KBM-7 (cell line): ENCODE data around the gene MVB12B.

ENCODE experiments used
- DNase-seq: peaks from one replicate; pipeline ENCODE4 v3.0.0-alpha.2; 2015
- in situ Hi-C: fragments of 300-500 bp; cut with MboI; formaldehyde crosslinking; loops from 2 replicates; pipeline ENCODE4 v1.14.3; 2020; ENCODE audit warnings: low sequenced_read_pairs, low pct_unique_long_range_greater_than_20kb, mixed read lengths

MVB12B gene

DNA sequence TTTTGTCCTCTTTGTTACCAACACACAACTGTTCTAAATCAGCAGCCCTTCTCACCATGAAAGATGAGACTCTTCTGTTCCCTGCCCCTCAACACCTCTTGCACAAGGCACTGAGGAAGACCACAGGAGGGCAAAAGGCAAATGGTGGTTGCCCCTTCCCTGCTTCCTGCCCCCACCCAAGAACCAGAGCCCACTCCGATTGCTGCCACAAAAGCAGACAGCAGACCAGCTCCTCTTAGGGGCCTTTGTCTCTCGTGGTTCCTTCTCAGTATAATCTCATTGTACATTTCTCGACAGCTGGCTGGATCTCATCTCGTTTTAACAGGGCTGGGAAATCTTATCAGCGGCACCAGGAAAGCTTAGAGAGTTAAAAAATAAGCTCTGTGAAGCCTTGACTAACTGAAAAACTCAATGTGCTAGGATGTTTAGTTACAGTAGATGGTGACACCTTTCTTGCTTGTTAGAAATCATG is 1.1 kb downstream of the MVB12B start:
- in situ Hi-C loops = no loop called here
- DNase-seq = no peak

DNA sequence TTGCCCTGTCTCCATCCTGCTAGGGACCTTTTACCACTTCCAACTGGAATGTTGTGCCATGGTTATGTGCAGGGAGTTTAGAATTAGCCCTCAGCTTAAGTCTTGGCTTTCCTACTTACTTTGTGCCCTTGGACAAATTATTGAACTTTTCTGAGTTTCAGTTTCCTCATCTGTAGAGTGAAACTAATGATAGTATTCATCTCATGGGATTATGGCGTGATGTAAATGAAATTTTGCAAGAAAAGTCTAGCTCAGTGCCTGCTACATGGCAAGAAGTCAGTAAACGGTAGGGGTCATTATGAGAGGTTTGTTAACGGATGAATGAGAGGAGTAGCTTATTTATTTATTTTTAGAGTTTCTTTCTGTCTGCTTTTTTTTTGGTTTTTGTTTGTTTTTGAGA is 1.8 kb downstream of the MVB12B start:
- DNase-seq = no peak

DNA sequence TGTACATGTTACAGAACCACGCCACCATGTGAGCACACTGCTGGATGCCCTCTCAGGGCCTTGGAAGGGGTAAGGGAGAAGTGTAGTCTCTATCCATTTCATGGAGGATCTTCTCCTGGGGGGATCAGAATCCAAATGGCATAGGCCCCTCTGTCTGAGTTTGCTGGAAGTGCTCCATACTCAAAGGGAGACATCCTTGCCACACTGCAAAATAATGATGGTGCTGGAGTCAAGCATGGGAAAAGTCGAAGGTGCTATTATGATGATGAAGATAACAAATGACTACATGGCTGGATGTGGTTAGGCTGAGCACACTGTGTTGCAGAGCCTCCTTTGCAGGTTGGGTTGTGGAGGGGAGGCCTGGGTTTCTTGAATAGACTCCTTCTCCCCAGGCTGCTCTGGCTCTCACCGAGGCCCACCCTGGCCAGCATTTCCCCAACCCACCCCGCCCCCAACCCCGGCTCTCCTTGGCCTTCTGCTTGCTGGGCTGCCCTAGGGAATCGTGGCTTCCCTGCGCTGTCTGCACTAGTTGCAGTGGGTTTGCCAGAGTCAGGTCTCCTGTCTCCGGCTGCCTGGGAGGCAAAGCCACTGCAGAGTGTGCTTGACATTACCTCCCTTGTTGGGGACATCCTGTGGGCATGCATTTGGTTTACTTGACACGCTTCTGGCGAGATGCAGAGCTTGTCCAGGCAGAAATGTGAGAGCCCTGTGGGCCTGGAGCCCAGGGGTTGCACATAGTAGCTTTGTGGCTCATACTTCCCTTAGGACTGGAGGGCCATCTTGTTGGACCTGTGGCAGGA is 3.0 kb downstream of the MVB12B start:
- in situ Hi-C loops = no loop called here
- no peak for DNase-seq

More for the DNA sequence above, 1.8 kb downstream of the MVB12B start:
- in situ Hi-C loops = no loop called here

DNA sequence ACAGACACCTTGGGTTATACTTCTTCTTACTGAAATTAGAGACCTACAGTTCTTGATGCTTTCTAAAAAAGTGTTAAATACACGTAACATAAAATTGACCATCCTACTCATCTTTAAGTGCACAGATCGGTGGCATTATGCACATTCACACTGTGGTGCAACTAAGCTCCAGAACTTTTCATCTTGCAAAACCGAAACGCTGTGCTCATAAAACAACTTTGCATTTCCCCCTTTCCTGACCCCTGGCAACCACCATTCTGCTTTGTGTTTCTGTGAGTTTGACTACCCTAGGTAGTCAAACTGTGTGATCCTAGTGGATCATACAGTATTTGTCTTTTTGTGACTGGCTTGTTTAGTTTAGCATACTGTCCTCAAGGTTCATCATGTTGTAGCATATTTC is 3.9 kb downstream of the MVB12B start:
- no peak for DNase-seq
- in situ Hi-C loops = no loop called here

DNA sequence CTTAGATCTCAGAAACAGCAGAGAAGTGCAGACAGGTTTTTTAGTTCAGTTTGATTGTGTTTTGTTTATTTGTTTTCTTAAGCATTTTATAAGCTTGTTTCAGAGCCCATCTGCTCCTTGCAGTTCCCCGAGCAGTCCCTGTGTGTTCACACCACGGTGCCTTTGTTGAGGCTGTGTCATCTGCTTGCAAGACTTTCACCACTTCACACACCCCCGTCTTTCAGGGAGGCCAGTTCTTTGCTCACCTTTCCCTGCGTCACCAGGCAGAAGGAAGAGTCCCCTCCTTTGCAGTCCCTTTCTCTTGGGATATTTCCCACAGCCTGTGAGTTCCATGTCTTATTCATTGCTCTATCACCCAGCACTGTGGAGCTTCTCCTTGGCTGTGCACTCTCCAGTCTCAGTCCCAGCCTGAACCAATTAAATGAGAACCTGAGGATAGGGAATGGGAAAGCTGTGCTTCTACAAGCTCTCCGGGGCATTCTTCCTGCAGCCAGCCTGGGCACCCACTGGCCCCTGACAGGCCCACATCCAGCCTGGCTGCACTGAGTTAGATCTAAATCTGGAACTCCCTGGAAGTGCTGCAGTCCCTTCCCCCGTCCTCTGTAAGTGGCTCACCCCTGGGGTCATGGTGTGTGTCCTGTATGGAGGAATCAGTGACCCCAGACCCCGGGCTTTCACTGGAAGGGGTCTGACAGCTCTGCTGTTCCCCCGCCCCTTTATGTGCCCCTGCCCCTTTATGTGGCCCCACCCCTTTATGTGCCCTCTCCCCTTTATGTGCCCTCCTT is 5.5 kb downstream of the MVB12B start:
- DNase-seq = no peak
- in situ Hi-C loops = no loop called here

DNA sequence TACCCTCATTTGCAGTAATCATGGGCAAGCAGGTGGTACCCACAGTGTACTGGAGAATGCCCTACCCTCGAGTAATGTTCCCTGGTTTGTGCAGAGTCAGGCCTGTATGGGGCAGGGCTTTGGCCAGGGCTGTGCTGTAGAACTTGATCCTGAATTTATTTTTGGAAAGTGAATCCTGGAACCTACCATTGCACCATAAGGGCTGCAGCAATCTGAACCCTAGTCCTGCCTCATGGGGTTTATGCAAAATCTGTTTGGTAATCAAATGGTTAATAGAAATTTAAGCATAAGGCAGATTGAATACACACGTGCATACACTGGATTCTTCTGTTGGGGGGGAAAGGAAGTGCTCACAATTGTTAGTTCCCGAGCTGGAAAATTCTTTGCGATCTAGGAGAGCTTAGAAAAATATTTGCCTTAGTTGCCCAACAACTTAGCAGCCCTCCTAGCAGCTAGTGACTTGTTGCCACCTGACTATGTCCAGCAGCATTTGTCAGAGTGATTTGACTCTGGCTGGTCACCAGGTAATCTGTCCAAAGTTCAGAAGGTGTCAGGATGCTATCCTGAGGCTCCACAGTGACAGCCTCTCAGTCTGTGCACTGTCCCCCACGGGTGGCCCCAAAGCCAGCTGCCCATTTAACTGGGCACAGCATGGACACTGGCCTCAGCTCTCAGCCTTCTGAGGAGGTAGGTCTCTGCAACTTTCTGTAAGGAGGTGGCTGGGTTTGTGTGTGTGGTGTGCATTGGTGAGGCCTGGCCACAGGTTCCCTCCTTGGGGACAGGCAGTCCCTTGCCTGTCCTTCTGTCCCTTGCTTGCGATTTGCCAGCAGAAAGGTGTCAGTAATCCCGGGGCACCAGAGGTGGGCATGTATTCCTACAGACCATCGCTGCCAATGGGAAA is 8.3 kb downstream of the MVB12B start:
- DNase-seq = no peak
- in situ Hi-C loops = no loop called here

DNA sequence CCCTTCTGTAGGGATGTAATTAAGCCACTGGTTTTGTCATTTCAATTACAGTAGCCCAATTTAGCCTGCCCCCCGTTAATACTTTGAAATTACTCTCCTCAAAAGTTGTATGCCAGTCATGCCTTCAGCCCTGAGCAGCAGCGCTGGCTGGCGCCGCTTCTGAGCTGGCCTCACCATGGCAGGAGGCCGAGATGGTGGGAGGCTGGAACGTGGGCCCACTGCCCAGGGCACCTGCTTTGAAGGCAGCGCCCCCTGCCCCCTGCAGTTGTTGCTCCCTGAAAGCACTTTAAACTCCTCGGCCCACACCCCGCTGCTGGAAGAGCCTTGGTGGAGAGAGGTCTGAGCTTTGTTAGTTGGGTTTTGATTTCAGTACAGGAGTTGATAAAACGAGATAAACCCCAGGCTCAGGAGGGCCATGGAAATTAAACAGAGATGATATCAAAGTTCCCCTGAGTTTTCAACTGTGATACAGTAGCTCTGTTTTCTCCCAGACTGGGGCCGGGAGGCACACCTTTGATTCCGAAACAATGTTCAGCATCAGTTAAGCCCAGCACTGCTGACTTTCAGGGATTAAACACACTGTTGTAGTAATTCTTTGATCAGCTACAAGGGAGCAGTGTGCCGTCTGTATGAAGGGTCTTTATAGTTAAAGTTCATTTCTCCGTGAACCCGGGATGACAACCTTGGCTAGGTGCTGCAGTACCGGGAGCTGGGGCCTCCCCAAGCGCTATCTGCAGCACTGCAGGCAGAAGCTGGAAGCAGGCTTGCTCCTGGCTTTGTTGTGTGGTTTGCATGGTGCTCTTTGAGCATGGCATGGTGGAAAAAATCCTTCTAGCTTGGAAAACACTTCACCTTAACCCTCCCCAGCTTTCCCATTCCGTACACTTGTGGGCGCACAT is 9.5 kb downstream of the MVB12B start:
- in situ Hi-C loops = no loop called here
- DNase-seq = no peak

DNA sequence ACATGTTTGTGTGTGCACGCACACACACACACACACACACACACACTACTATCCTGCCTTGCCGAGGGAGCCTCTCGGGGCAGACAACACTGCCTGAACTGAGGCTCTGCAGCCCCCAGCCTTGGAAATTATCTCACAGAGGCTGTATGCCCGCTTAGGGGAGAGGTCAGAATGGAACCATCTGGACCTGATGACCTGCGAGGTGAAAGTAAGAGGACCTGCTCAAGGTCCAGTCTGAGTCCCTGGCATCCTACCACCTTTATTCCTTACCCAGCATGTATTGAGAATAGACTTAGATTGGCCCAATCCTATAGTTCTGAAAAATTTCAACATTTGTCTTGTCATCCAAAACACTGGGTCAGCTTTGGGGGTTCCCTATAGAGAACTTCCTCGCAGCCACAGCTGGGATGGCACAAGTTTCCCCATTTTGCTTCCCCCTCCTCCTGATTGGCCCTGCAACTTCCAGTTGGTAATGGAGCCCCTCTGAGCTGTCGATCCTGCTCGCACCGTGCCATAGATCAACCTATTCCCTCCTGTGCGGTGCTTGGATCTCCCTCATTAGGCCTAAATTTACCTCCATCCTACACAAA is 10.2 kb downstream of the MVB12B start:
- DNase-seq = no peak
- in situ Hi-C loops = no loop called here

DNA sequence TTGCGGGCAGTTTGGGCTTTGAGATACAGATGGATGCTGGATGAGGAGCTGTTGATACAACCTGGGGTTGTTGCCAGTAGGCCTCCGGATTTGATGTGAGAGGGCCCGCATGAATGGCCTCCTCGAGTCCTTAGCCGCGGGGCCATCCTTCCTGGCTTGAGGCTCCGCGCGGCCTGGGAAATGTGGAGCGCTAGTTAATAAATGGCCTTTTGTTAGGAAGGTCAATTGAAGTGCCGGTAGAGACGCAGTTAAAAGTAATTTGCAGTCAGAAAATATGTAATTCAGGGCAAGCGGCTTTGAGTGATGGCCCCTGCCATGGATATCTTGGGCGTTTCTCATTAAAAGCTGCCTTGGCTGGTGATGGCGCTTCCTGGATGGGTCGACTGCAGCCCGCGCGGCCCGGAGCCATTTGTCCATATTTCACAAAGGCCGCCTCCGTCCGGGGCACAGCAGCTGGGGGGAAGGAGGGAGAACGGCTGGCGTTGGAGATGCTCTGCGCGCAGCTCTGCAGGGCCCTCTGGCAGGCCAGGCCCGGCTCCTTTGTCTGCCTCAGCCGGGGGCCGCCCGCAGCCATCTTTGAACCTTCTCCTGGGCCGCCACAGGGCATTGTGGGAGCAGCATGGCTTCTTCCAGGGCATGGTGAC is 11.2 kb downstream of the MVB12B start:
- no peak for DNase-seq
- in situ Hi-C loops = no loop called here

DNA sequence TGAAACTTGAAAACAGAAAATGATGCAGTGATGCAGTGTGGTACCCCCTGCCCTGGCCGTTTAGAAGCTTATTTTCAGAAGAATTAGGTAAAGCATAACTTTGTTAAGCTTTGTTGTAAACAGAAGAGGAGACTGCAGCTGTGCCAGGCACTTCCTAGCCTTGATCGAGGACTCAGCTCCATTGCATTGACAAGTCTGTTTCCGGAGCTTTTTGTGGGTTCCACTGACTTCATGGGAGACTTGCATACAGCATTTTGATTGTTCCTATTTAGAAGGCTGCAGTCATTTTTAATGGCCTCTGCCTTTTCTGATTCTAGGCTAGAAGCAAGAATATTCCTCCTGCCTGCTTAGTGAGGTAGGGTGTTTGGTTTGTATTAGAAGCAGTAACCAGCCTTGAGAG is 12.3 kb downstream of the MVB12B start:
- in situ Hi-C loops = no loop called here
- DNase-seq = no peak

DNA sequence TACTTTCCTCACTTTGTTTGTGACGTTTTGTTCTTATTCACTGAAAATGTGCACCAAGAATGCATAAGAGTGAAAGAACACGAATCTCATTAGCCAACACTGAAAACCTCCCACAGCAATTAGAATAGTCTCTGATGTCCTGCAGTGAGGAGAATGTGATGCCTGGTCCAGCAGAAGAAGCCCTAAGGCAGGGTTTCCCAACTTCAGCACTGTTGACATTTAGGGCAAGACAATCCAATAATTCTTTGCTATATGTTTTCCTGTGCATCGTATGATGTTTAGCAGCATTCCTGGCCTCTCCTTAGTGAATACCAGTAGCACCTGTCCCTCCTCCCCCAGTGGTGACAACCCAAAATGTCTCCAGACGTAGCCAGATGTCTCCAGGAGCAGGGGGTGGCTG is 14.8 kb downstream of the MVB12B start:
- DNase-seq = no peak
- in situ Hi-C loops = no loop called here

DNA sequence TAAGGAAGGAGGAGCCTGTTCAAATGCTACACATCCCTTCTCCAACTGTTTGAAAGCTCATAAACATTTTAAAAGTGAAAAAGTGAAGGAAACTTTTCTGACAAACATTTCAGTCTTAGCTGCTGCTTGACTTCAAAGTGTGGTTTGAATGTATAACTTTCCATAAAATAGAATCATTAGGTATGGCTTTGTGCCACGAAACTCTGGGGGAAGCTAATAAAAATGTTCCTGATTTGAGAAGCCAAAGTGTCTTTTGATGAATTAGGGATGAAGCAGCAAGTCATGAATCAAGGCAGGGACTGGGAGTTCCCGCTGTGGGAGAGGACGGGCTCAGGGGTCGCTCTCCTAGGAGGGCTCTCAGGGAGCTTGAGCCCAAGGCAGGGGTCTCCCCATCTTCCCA is 15.3 kb downstream of the MVB12B start:
- in situ Hi-C loops = no loop called here
- no peak for DNase-seq

DNA sequence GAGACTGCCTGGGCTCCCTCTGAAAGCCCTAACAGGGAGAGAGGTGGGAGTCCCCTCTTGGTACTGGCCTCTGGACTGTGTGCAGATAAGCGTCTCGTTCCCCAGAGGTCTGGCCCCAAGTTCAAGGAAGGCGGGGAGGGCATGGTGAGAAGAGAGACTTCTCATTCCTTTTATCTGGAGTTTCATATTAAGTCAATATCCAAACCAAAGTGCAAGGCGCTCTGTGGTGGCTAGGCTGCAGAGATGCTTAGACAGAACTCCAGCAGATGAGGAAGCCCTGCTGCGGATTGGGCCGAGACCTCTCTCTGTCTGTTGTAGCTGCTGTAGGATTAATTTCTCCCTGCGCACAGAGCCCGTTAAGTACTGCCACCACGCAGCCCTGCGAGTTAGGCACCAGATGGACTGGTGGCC is 16.0 kb downstream of the MVB12B start:
- in situ Hi-C loops = no loop called here
- DNase-seq = no peak

DNA sequence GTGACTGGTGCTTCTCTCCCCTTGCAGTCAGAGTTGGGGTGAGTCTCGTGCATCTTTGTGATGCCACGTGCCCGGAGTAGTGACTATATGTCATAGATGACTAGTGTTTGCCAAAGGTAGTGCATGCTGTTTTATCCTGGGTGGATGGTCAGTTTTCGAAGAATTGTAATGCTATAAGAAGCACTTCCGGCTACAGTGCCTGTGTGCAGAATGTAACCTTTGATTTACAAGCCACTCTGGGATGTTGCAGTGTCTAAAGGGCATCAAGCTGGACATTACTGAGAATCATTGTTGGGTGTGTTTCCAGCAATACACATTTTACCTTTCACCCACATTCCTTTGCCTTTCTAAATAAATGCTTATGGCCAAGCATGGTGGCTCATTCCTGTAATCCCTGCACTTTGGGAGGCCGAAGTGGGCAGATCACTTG is 16.7 kb downstream of the MVB12B start:
- in situ Hi-C loops = no loop called here
- no peak for DNase-seq

DNA sequence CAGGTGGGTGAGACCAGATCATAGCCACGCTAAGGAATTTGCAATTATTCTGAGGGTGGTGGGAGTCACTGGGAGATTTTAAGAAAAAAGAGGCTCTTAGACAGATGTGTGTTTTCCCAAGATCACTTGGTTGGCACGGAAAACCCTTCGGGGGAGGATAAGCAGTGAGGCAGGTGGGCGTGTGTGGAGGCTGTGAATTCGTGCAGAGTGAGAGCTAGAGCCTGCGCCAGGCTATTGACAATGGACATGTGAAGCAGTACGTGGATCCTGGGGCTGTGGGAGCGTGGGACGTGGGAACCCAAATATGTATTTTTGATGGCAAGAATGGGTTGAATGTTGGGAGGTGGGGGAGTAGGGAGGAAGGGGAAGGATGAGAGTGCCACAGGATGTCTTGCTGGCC is 19.4 kb downstream of the MVB12B start:
- in situ Hi-C loops = no loop called here
- no peak for DNase-seq

DNA sequence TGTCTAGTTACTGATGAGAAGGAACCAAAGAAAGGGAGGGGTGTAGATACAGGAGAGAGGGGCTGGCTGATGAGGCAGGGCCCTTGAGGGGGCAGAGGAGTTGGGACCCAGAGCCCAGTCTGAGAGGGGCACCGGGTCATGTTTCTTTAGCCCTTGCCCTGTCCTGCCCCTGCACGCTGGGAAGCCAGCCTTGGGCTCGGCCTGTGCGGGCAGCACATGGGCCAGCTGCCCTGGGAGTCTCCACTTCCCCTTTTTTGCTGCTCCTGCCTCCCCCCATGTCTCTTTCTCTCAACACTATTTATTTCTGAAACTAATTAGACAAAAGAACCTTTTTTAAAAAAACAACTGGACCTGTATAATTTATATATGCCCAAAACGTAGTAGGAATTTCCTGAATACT is 20.5 kb downstream of the MVB12B start:
- in situ Hi-C loops = no loop called here
- DNase-seq = peak; percentile 34

DNA sequence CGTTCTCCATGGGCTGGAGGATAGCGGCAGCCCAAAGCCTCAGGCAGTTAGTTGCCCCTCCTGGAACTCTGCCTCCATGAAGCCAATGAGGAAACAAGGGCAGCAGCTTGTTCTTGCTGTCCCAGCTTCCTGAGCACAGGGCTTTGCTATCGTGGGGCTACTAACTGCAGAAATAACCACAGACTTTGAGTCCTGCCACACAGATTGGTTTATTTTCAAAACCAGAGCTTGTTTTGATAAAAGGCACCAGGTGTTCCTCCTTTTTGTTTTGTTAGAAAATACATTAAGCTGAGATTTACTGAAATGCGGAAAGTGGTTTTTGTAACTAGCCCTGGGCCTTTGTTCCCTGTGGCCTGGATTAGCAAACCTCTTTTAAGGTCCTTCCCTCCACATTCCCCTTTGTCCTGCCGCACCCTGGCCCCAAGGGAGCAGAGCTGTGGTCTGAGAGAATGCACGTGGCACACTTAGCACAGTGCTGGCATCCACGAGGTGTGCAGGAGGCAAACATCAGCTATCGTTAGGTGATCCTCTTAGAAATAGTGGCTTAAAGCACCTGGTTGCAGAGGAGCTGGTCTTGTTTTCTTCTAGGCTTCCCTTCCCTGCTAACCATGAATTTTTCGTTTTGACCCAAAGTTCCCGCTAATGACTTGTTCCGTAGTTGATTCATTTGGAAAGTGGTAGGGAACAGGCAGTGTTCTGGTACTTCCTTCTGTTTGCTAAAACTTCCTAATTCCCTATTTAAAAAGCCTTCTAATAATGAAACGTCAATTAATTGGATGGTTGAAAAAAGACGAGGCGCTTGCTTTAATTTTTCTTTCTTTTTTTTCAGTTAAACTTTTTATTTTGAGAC is 21.5 kb downstream of the MVB12B start:
- no peak for DNase-seq
- in situ Hi-C loops = no loop called here
